Stimulated activated CD8-positive, alpha-beta memory T cell treated with anti-CD3 and anti-CD28 coated beads, Interleukin-7, amount 100 ng/mL, for 24 hours (primary cell): Measurements from ENCODE around the gene NUFIP2.
A peak's percentile ranks its signal among the peaks of the same experiment; 100 is the strongest.
"Not testable (repeated sequence)": the region's sequence is repeated elsewhere in the genome, so short reads cannot be mapped to it uniquely, and the experiment has no call there.

Experiments used
- DNase-seq: peaks from one replicate; pipeline ENCODE4 v3.0.0-alpha.2; 2020; ENCODE audit warnings: low read depth

Gene NUFIP2

GRCh38 chr17:29238133-29238850 is 55.7 kb downstream of the NUFIP2 start:
- DNase-seq = no peak

- no peak for DNase-seq
Measured at GRCh38 chr17:29237476-29238132, 56.3 kb downstream of the NUFIP2 start.

- no peak for DNase-seq
Measured at GRCh38 chr17:29235904-29236303, 58.0 kb downstream of the NUFIP2 start.

- not testable (repeated sequence) for DNase-seq
Measured at GRCh38 chr17:29234972-29235371, 59.0 kb downstream of the NUFIP2 start.

GRCh38 chr17:29233301-29233700 is 60.6 kb downstream of the NUFIP2 start:
- DNase-seq = no peak

GRCh38 chr17:29225396-29225795 is 68.6 kb downstream of the NUFIP2 start:
- DNase-seq = no peak

GRCh38 chr17:29221338-29221737 is 72.6 kb downstream of the NUFIP2 start:
- DNase-seq = not testable (repeated sequence)

- peak; percentile 44 for DNase-seq
Measured at GRCh38 chr17:29219378-29220047, 74.4 kb downstream of the NUFIP2 start.

GRCh38 chr17:29216856-29217255 is 77.1 kb downstream of the NUFIP2 start:
- DNase-seq = no peak

- DNase-seq = no peak
Measured at GRCh38 chr17:29216181-29216580, 77.8 kb downstream of the NUFIP2 start.

GRCh38 chr17:29215717-29216116 is 78.2 kb downstream of the NUFIP2 start:
- DNase-seq = no peak

GRCh38 chr17:29215174-29215573 is 78.8 kb downstream of the NUFIP2 start:
- DNase-seq = no peak

- no peak for DNase-seq
Measured at GRCh38 chr17:29214215-29215146, 79.5 kb downstream of the NUFIP2 start.

GRCh38 chr17:29212681-29213121 is 81.2 kb downstream of the NUFIP2 start:
- no peak for DNase-seq

GRCh38 chr17:29212094-29212631 is 81.8 kb downstream of the NUFIP2 start:
- no peak for DNase-seq

GRCh38 chr17:29210879-29211278 is 83.1 kb downstream of the NUFIP2 start:
- DNase-seq = no peak

- no peak for DNase-seq
Measured at GRCh38 chr17:29209073-29209472, 84.9 kb downstream of the NUFIP2 start.

- DNase-seq = no peak
Measured at GRCh38 chr17:29207975-29208374, 86.0 kb downstream of the NUFIP2 start.
